Measurements from ENCODE around the gene ZGLP1. TPM values are rescaled to one million over a fixed set of nuclear protein-coding genes. Genes with fewer than 3 reads are reported as not detected.
A peak's percentile ranks its signal among the peaks of the same experiment; 100 is the strongest.

The ZGLP1 gene
- total and polyA plus RNA-seq, 2 of the 13 experiments (the other 11 are each of a cell fraction or from before 2014, with no cell fraction given) = 2.4 to 3.0 TPM

DNA sequence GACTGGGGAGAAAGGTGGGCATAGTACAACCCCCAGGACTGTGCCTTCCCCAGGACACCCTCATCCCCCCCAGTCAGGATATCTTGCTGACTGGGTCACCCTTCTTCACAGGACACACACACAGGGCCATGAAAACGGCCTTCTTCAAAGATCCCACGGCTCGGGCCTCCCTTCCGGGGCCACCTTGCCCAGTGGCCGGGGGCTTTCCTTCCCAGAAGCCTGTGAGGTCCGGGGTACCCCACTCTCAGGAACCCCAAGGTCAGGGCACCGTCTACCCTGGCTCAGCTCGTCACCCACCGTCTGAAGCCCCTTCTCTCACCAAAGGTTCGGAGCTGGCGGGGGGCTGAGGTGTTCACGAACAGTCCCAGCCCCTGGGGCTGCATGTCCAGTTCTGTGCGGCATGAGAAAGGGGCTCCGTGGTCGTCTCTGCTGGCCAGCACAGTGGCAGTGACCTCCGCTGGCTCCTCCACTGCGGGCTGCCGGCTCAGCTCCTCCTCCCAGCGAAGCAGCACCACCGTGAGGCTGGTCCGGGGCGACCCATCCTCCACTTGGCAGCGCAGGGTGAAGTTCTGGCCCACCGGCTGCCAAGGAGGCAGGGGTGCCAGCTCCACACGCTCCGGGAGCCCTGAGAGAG is 25.9 kb upstream of the ZGLP1 start (continued):
- TF ChIP-seq, protein P1, sequence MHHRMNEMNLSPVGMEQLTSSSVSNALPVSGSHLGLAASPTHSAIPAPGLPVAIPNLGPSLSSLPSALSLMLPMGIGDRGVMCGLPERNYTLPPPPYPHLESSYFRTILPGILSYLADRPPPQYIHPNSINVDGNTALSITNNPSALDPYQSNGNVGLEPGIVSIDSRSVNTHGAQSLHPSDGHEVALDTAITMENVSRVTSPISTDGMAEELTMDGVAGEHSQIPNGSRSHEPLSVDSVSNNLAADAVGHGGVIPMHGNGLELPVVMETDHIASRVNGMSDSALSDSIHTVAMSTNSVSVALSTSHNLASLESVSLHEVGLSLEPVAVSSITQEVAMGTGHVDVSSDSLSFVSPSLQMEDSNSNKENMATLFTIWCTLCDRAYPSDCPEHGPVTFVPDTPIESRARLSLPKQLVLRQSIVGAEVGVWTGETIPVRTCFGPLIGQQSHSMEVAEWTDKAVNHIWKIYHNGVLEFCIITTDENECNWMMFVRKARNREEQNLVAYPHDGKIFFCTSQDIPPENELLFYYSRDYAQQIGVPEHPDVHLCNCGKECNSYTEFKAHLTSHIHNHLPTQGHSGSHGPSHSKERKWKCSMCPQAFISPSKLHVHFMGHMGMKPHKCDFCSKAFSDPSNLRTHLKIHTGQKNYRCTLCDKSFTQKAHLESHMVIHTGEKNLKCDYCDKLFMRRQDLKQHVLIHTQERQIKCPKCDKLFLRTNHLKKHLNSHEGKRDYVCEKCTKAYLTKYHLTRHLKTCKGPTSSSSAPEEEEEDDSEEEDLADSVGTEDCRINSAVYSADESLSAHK (CRISPR knock-in tag; IDR thresholded peaks at IDR 0.05; ENCODE audit: borderline replicate concordance) = no peak
- no peak for TF ChIP-seq RARA (CRISPR knock-in tag; IDR thresholded peaks at IDR 0.05)
- no peak for TF ChIP-seq CEBPB (IDR thresholded peaks at IDR 0.05; ENCODE audit: borderline replicate concordance, low read depth, low read length)
- TF ChIP-seq ATF1 (CRISPR knock-in tag; IDR thresholded peaks at IDR 0.05) = no peak
- no peak for TF ChIP-seq ZNF496 (CRISPR knock-in tag; IDR thresholded peaks at IDR 0.05; ENCODE audit: insufficient replicate concordance)
- TF ChIP-seq, protein P2, sequence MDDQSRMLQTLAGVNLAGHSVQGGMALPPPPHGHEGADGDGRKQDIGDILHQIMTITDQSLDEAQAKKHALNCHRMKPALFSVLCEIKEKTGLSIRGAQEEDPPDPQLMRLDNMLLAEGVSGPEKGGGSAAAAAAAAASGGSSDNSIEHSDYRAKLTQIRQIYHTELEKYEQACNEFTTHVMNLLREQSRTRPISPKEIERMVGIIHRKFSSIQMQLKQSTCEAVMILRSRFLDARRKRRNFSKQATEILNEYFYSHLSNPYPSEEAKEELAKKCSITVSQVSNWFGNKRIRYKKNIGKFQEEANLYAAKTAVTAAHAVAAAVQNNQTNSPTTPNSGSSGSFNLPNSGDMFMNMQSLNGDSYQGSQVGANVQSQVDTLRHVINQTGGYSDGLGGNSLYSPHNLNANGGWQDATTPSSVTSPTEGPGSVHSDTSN (CRISPR knock-in tag; IDR thresholded peaks at IDR 0.05; ENCODE audit: borderline replicate concordance) = no peak
- TF ChIP-seq, protein P3, sequence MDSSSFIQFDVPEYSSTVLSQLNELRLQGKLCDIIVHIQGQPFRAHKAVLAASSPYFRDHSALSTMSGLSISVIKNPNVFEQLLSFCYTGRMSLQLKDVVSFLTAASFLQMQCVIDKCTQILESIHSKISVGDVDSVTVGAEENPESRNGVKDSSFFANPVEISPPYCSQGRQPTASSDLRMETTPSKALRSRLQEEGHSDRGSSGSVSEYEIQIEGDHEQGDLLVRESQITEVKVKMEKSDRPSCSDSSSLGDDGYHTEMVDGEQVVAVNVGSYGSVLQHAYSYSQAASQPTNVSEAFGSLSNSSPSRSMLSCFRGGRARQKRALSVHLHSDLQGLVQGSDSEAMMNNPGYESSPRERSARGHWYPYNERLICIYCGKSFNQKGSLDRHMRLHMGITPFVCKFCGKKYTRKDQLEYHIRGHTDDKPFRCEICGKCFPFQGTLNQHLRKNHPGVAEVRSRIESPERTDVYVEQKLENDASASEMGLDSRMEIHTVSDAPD (CRISPR knock-in tag; IDR thresholded peaks at IDR 0.05) = no peak
- no peak for TF ChIP-seq ZNF124 (CRISPR knock-in tag; IDR thresholded peaks at IDR 0.05)
- TF ChIP-seq, protein P4, sequence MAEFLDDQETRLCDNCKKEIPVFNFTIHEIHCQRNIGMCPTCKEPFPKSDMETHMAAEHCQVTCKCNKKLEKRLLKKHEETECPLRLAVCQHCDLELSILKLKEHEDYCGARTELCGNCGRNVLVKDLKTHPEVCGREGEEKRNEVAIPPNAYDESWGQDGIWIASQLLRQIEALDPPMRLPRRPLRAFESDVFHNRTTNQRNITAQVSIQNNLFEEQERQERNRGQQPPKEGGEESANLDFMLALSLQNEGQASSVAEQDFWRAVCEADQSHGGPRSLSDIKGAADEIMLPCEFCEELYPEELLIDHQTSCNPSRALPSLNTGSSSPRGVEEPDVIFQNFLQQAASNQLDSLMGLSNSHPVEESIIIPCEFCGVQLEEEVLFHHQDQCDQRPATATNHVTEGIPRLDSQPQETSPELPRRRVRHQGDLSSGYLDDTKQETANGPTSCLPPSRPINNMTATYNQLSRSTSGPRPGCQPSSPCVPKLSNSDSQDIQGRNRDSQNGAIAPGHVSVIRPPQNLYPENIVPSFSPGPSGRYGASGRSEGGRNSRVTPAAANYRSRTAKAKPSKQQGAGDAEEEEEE (CRISPR knock-in tag; IDR thresholded peaks at IDR 0.05; ENCODE audit: borderline replicate concordance) = no peak
- TF ChIP-seq, protein P5, sequence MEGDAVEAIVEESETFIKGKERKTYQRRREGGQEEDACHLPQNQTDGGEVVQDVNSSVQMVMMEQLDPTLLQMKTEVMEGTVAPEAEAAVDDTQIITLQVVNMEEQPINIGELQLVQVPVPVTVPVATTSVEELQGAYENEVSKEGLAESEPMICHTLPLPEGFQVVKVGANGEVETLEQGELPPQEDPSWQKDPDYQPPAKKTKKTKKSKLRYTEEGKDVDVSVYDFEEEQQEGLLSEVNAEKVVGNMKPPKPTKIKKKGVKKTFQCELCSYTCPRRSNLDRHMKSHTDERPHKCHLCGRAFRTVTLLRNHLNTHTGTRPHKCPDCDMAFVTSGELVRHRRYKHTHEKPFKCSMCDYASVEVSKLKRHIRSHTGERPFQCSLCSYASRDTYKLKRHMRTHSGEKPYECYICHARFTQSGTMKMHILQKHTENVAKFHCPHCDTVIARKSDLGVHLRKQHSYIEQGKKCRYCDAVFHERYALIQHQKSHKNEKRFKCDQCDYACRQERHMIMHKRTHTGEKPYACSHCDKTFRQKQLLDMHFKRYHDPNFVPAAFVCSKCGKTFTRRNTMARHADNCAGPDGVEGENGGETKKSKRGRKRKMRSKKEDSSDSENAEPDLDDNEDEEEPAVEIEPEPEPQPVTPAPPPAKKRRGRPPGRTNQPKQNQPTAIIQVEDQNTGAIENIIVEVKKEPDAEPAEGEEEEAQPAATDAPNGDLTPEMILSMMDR (CRISPR knock-in tag; IDR thresholded peaks at IDR 0.05) = peak; percentile 83
- no peak for TF ChIP-seq ZNF577 (CRISPR knock-in tag; IDR thresholded peaks at IDR 0.05; ENCODE audit: borderline replicate concordance, low read depth)
- TF ChIP-seq SMAD1 (CRISPR knock-in tag; IDR thresholded peaks at IDR 0.05; ENCODE audit: borderline replicate concordance, low read depth) = no peak
- 0 out of 2 replicates have a peak, but pooled peaks have one; percentile 32 for TF ChIP-seq BCL6 (CRISPR knock-in tag; IDR thresholded peaks at IDR 0.05)
- TF ChIP-seq SP140L (CRISPR knock-in tag; IDR thresholded peaks at IDR 0.05; ENCODE audit: borderline replicate concordance) = no peak
- TF ChIP-seq MLLT10 (CRISPR knock-in tag; IDR thresholded peaks at IDR 0.05) = no peak
- TF ChIP-seq ZNF562 (CRISPR knock-in tag; IDR thresholded peaks at IDR 0.05; ENCODE audit: borderline replicate concordance) = no peak
- TF ChIP-seq RBM22 (optimal IDR thresholded peaks at IDR 0.05; ENCODE audit: low read length) = no peak
- no peak for TF ChIP-seq ZNF549 (CRISPR knock-in tag; IDR thresholded peaks at IDR 0.05)
- 0 out of 2 replicates have a peak, but pooled peaks have one; percentile 53 for TF ChIP-seq ZNF598 (CRISPR knock-in tag; IDR thresholded peaks at IDR 0.05; ENCODE audit: borderline replicate concordance)
- TF ChIP-seq GATAD1 (CRISPR knock-in tag; IDR thresholded peaks at IDR 0.05) = 0 out of 2 replicates have a peak, but pooled peaks have one; percentile 18
- no peak for TF ChIP-seq ZNF10 (CRISPR knock-in tag; IDR thresholded peaks at IDR 0.05; ENCODE audit: borderline replicate concordance, low read depth)

Measured in HepG2 (cell line).